Measurements from ENCODE around the gene POR. TPM values are rescaled to one million over a fixed set of nuclear protein-coding genes. Genes with fewer than 3 reads are reported as not detected.

Gene POR
- total and polyA plus RNA-seq, 2 of the 8 experiments (the other 6 are each of a cell fraction or from before 2014, with no cell fraction given), result 98.7 to 144 TPM

DNA sequence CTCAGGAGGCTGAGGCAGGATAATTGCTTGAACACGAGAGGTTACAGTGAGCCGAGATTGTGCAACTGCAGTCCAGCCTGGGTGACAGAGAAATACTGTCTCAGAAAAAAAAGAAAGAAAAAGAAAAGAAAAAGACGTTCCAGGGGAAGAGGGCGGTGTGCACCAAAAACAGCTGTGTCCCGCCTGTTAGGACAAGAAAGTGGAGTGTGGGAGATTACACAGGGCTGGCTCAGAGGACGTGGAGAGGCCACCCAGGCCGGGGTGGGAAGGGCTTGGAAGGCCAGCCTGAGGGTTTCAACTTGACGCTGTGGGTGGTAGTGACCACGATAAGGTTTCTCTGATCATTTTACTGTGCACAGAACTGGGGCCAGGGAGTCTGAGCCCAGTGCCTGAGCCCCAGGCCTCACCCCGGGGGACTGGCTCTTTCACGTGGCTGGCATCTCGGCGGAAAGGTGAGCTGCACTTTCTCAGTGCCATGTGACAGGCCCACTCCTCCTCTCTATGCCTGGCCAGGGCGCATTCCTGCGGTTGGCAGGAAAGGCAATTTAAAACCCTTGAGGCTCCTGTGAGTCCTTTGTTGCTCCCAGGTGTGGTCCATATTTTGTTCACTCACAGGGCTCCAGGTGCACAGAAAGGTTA, 22.2 kb upstream of the POR start:
- Histone ChIP-seq H2AK5ac (ENCODE audit: low read depth, low read length) (no peak overlapping the region), H3K36me3 (ENCODE audit: control insufficient read depth in 2 of 4, insufficient read depth in 4 of 4, low read length in 3 of 4) (peaks cover 0 to 7% (median 6%) of the 10 kb centered on the region in 4 experiments; a peak in 3 of 8 replicates), H3K4me1 (replicated peaks in 1 of 4; ENCODE audit: control insufficient read depth in 3 of 4, insufficient read depth in 4 of 4, low read length in 3 of 4) (peaks cover 0 to 5% (median 3%) of the 10 kb centered on the region in 4 experiments; a peak in 4 of 7 replicates), H3K23me2 (ENCODE audit: low read depth, low read length) (no peaks in the 10 kb centered on the region), H3K4me3 (ENCODE audit: extremely low read depth in 1 of 4, insufficient read depth in 2 of 4, low read depth in 3 of 4, low read length in 4 of 4) (no peak overlapping the region), H3K4ac (replicated peaks; ENCODE audit: insufficient read length, low read depth, low read length) (no peak overlapping the region), H4K91ac (replicated peaks; ENCODE audit: insufficient read length, low read length) (no peak overlapping the region), H2BK5ac (ENCODE audit: low read depth, low read length) (no peak overlapping the region), H3K14ac (ENCODE audit: insufficient read length) (no peak overlapping the region), H3K56ac (replicated peaks; ENCODE audit: insufficient read length, low read depth, low read length) (no peak overlapping the region), H3K18ac (ENCODE audit: extremely low read depth, low read length) (no peak overlapping the region), H3K4me2 (ENCODE audit: insufficient read depth in 1 of 2, low read depth in 2 of 2, low read length in 2 of 2) (no peak overlapping the region), H3K9me3 (ENCODE audit: insufficient read depth in 2 of 2, low read depth in 1 of 2, low read length in 1 of 2) (no peaks in the 10 kb centered on the region), H3K27ac (ENCODE audit: low read depth, low read length) (no peak overlapping the region), H2BK20ac (ENCODE audit: low read length) (0 out of 2 replicates have a peak overlapping the region, but pooled peaks have one; percentile 18), H3K23ac (ENCODE audit: insufficient read length) (no peak overlapping the region), H3K79me1 (ENCODE audit: low read depth, low read length) (no peaks in the 10 kb centered on the region), H2BK15ac (ENCODE audit: low read length) (no peak overlapping the region), H2BK120ac (replicated peaks; ENCODE audit: low read depth, low read length) (no peak overlapping the region), H2AFZ (ENCODE audit: low read length) (no peak overlapping the region), H4K8ac (ENCODE audit: extremely low read depth, insufficient read depth, low read length) (no peak overlapping the region), H4K5ac (ENCODE audit: insufficient read length, low read depth, low read length) (no peak overlapping the region), H3K27me3 (replicated peaks in 1 of 4; ENCODE audit: control insufficient read depth in 3 of 4, extremely low read depth in 1 of 4, insufficient read depth in 3 of 4, low read length in 3 of 4) (no peaks in the 10 kb centered on the region), H2BK12ac (ENCODE audit: low read depth, low read length) (no peak overlapping the region), H3K9ac (replicated peaks in 1 of 4; ENCODE audit: extremely low read depth in 1 of 4, low read depth in 3 of 4, low read length in 3 of 4) (no peak overlapping the region; a peak in 1 of 7 replicates), H4K20me1 (replicated peaks in 1 of 2; ENCODE audit: control insufficient read depth in 1 of 2, insufficient read depth in 2 of 2, low read length in 2 of 2) (peaks cover 2 to 13% of the 10 kb centered on the region in 2 experiments), H3K79me2 (ENCODE audit: control insufficient read depth in 1 of 2, insufficient read depth in 2 of 2, low read length in 2 of 2) (no peaks in the 10 kb centered on the region)
- 87% methylated on average over 14 of the region's 15 CpGs; no CpG with 5 or more reads in 1 of the 2 experiments for WGBS, 2 experiments (ENCODE audit: extremely low coverage in 1 of 2, insufficient coverage in 1 of 2, insufficient read length in 1 of 2, insufficient replicate concordance in 2 of 2, low coverage in 1 of 2, low lambda C conversion rate in 2 of 2, missing lambda C conversion rate in 1 of 2)
- FAIRE-seq (no peak), DNase-seq (ENCODE audit: low read depth in 1 of 2, low spot score in 2 of 2) (no peak)
- CTCF ChIA-PET (ENCODE audit: partially characterized antibody), result interaction anchor here (1.0 kb wide), 1 partner anchor 10 kb away, joined by 4 read pairs; no protein-coding TSS in a partner anchor
- POLR2A ChIA-PET (ENCODE audit: partially characterized antibody), result interaction anchor here (0.9 to 1.5 kb wide), 7 partner anchors 9 to 80 kb away, joined by 3 to 6 read pairs (median 4); partner anchors contain the start of gene POR
- TF ChIP-seq TAF1 (IDR thresholded peaks at IDR 0.05; ENCODE audit: low read depth, low read length) (no peak), MAFK (IDR thresholded peaks at IDR 0.05; ENCODE audit: low read depth, low read length) (no peak), CTCF (IDR thresholded peaks at IDR 0.05; ENCODE audit: control extremely low read depth in 1 of 3, insufficient read depth in 1 of 3, low read depth in 1 of 3, low read length in 3 of 3) (no peak), ASH2L (IDR thresholded peaks at IDR 0.05; ENCODE audit: low read length) (no peak), RFX5 (IDR thresholded peaks at IDR 0.05; ENCODE audit: borderline replicate concordance, low read depth, low read length) (no peak), GTF2F1 (IDR thresholded peaks at IDR 0.05; ENCODE audit: borderline replicate concordance, low read depth, low read length) (no peak), CHD2 (IDR thresholded peaks at IDR 0.05; ENCODE audit: low read length) (no peak), SP2 (IDR thresholded peaks at IDR 0.05; ENCODE audit: low read length) (no peak)
